Neural progenitor cell (in vitro differentiated cells): ENCODE measurements around the gene C12orf60. TPM values are rescaled to one million over a fixed set of nuclear protein-coding genes. Genes with fewer than 3 reads are reported as not detected.

Experiments used
- DNase-seq: peaks from one replicate; pipeline ENCODE4 v3.0.0-alpha.2; 2016; ENCODE audit warnings: low spot score
- H2AFZ ChIP-seq: fragments of 200-600 bp; sonication (generic); replicated peaks from 2 replicates; pipeline ENCODE4 v1.6.1; 2016; ENCODE audit warnings: antibody characterized with exemption
- H3F3A ChIP-seq: fragments of 200-600 bp; sonication (generic); 2 replicates; pipeline ENCODE4 v1.6.1; 2016; ENCODE audit warnings: antibody characterized with exemption, low read depth
- H3K27ac ChIP-seq: fragments of 200-600 bp; sonication (generic); 2 replicates; pipeline ENCODE4 v1.5.1; 2016; ENCODE audit warnings: mild to moderate bottlenecking
- H3K27me3 ChIP-seq: fragments of 200-600 bp; sonication (generic); 2 replicates; pipeline ENCODE4 v1.6.1; 2016; ENCODE audit warnings: mild to moderate bottlenecking, moderate library complexity
- H3K36me3 ChIP-seq: fragments of 200-600 bp; sonication (generic); 2 replicates; pipeline ENCODE4 v1.5.1; 2016
- H3K4me1 ChIP-seq: fragments of 200-600 bp; sonication (generic); 2 replicates; pipeline ENCODE4 v1.6.1; 2016; ENCODE audit warnings: mixed run types
- H3K4me2 ChIP-seq: fragments of 200-600 bp; sonication (generic); 2 replicates; pipeline ENCODE4 v1.6.1; 2016
- H3K4me3 ChIP-seq: fragments of 200-600 bp; sonication (generic); 2 replicates; pipeline ENCODE4 v1.5.1; 2016
- H3K79me2 ChIP-seq: fragments of 200-600 bp; sonication (generic); 2 replicates; pipeline ENCODE4 v1.6.1; 2016; ENCODE audit warnings: low read depth
- H3K9ac ChIP-seq: fragments of 200-600 bp; sonication (generic); 2 replicates; pipeline ENCODE4 v1.6.1; 2016
- H3K9me3 ChIP-seq: fragments of 200-600 bp; sonication (generic); 2 replicates; pipeline ENCODE4 v1.5.1; 2016; ENCODE audit warnings: low read depth
- H4K20me1 ChIP-seq: fragments of 200-600 bp; sonication (generic); 2 replicates; pipeline ENCODE4 v1.6.1; 2016; ENCODE audit warnings: low read depth
- H3K27ac Mint-ChIP-seq: 3 replicates; pipeline ENCODE4 v1.8.0; 2021; ENCODE audit warnings: mixed read lengths
- H3K27me3 Mint-ChIP-seq: 2 replicates; pipeline ENCODE4 v1.8.0; 2022; ENCODE audit warnings: low read depth, mild to moderate bottlenecking, inconsistent platforms, moderate library complexity, mixed read lengths; ENCODE audit not compliant: insufficient read depth
- H3K36me3 Mint-ChIP-seq: 3 replicates; pipeline ENCODE4 v1.8.0; 2021; ENCODE audit warnings: mixed read lengths
- H3K4me1 Mint-ChIP-seq: 3 replicates; pipeline ENCODE4 v1.8.0; 2021; ENCODE audit warnings: mixed read lengths
- H3K4me3 Mint-ChIP-seq: 3 replicates; pipeline ENCODE4 v1.8.0; 2021; ENCODE audit warnings: mild to moderate bottlenecking, moderate library complexity, mixed read lengths
- H3K9me3 Mint-ChIP-seq: 3 replicates; pipeline ENCODE4 v1.8.0; 2020; ENCODE audit warnings: mixed read lengths
- EZH2 ChIP-seq: fragments of 200-600 bp; sonication (generic); IDR thresholded peaks from 2 replicates; pipeline ENCODE4 v1.6.1; 2017; ENCODE audit warnings: antibody characterized with exemption, mild to moderate bottlenecking, moderate library complexity
- EZH2phosphoT487 ChIP-seq: fragments of 200-600 bp; sonication (generic); IDR thresholded peaks from 2 replicates; pipeline ENCODE4 v1.6.1; 2017; ENCODE audit warnings: antibody characterized with exemption
- total RNA-seq: library from RNA; depleted of rRNA; stranded (reverse); fragments of >200 nt; gene quantifications from 2 replicates; pipeline ENCODE4 v1.2.3, GENCODE V29; 2015; ENCODE audit warnings: low replicate concordance
- TF ChIP-seq, protein P1 (sequence below): fragments of 200-600 bp; sonication (generic); IDR thresholded peaks from 2 replicates; pipeline ENCODE4 v1.5.1; 2017; ENCODE audit warnings: antibody characterized with exemption, mild to moderate bottlenecking

C12orf60 gene
- total RNA-seq, 1 donor from 2014 or later, result 5.4 TPM

DNA sequence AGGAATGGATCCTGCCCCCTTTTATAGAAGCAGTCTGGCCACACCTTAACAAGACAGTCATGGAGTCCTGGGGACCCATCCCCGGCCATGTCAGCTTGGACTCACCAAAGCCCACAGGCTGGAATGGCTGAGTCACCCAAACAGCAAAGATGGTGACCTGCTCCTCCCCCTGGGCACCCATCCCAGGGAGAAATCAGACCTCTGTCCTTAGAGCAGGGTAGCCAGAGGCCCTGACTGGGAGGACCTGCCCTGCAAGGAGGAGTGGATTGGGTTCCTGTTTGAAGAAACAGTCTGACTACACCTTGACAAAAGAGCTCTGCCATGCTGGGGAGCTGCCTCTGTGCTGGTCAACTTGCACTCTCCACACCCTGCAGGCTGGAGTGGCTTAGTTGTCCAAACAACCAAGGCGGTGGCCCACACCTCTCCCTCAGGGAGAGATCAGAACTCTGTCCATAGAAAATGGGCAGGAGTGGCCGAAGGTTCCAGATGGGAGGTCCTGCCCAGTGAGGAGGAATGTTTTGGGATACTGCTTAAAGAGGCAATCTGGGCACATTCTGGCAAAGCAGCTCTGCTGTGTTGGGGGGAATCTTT lies 65.5 kb downstream of the C12orf60 start:
- Histone ChIP-seq H4K20me1 (no peaks in the 10 kb centered on the region), H3K27me3 (no peaks in the 10 kb centered on the region), H3F3A (no peaks in the 10 kb centered on the region), H3K36me3 (no peaks in the 10 kb centered on the region), H3K79me2 (no peaks in the 10 kb centered on the region), H3K4me3 (no peak overlapping the region), H3K4me1 (no peaks in the 10 kb centered on the region), H2AFZ (no peak overlapping the region), H3K27ac (no peak overlapping the region), H3K9me3 (no peaks in the 10 kb centered on the region), H3K4me2 (no peak overlapping the region), H3K9ac (no peak overlapping the region)
- DNase-seq, result no peak
- H3K36me3 Mint-ChIP-seq, result no peaks in the 10 kb centered on the region
- no peaks in the 10 kb centered on the region for H3K4me1 Mint-ChIP-seq
- H3K4me3 Mint-ChIP-seq, result no peak overlapping the region
- TF ChIP-seq, protein P1, sequence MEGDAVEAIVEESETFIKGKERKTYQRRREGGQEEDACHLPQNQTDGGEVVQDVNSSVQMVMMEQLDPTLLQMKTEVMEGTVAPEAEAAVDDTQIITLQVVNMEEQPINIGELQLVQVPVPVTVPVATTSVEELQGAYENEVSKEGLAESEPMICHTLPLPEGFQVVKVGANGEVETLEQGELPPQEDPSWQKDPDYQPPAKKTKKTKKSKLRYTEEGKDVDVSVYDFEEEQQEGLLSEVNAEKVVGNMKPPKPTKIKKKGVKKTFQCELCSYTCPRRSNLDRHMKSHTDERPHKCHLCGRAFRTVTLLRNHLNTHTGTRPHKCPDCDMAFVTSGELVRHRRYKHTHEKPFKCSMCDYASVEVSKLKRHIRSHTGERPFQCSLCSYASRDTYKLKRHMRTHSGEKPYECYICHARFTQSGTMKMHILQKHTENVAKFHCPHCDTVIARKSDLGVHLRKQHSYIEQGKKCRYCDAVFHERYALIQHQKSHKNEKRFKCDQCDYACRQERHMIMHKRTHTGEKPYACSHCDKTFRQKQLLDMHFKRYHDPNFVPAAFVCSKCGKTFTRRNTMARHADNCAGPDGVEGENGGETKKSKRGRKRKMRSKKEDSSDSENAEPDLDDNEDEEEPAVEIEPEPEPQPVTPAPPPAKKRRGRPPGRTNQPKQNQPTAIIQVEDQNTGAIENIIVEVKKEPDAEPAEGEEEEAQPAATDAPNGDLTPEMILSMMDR, result no peak
- no peak for TF ChIP-seq EZH2phosphoT487
- TF ChIP-seq EZH2, result no peak
- peaks cover 12% of the 10 kb centered on the region for H3K9me3 Mint-ChIP-seq
- no peak overlapping the region for H3K27ac Mint-ChIP-seq
- no peaks in the 10 kb centered on the region for H3K27me3 Mint-ChIP-seq

DNA sequence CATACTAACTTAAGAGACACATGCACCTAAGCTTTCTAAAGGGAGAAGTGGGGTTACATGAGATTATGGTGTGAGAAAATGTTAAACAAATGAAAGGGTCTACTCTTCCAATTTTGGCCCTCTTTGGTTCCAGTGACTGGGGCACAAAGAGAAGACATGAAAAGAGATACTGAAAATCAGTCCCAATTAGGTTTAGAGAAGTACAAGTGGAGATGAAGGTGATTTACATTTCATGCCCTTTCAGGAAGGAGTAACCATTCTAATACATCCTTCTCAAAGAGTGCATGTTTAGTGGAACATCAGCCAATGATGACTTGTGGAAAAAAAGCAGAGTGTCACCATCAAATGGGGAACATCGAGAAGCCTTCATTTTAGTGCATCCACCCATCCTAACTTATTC lies 67.8 kb downstream of the C12orf60 start:
- peaks cover 12% of the 10 kb centered on the region for H3K9me3 Mint-ChIP-seq
- Histone ChIP-seq H3K36me3 (no peaks in the 10 kb centered on the region), H3K79me2 (no peaks in the 10 kb centered on the region), H3F3A (no peaks in the 10 kb centered on the region), H3K27ac (no peak overlapping the region), H3K4me3 (no peak overlapping the region), H3K27me3 (no peaks in the 10 kb centered on the region), H3K4me1 (no peaks in the 10 kb centered on the region), H3K4me2 (no peak overlapping the region), H3K9me3 (no peaks in the 10 kb centered on the region), H2AFZ (no peak overlapping the region), H4K20me1 (no peaks in the 10 kb centered on the region), H3K9ac (no peak overlapping the region)
- no peak overlapping the region for H3K27ac Mint-ChIP-seq
- TF ChIP-seq EZH2, result no peak
- H3K27me3 Mint-ChIP-seq, result no peaks in the 10 kb centered on the region
- no peaks in the 10 kb centered on the region for H3K4me1 Mint-ChIP-seq
- no peaks in the 10 kb centered on the region for H3K36me3 Mint-ChIP-seq
- DNase-seq, result no peak
- no peak overlapping the region for H3K4me3 Mint-ChIP-seq

DNA sequence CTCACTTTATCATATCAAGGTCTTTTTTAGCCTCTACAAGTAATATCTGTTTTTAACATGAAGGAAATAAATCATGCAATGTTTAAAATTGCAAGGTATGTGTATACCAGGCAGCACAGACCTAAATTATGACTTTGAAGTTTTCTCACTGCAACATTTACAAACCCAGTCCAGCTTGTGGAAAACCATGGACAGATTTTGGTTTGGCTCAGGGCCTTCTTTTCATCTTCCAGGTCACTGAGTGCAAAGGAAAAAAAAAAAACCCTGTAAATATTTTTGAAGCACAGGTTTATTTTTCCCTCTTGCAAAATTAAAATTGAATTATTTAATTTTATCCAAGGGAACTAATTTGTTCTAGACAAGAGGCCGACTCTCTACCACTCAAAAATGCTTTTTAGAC lies 68.4 kb downstream of the C12orf60 start:
- Histone ChIP-seq H2AFZ (no peak overlapping the region), H3K9ac (no peak overlapping the region), H3K27ac (no peak overlapping the region), H3F3A (no peaks in the 10 kb centered on the region), H3K36me3 (no peaks in the 10 kb centered on the region), H3K4me2 (no peak overlapping the region), H3K79me2 (no peaks in the 10 kb centered on the region), H3K4me1 (no peaks in the 10 kb centered on the region), H3K4me3 (no peak overlapping the region), H3K9me3 (no peaks in the 10 kb centered on the region), H4K20me1 (no peaks in the 10 kb centered on the region), H3K27me3 (no peaks in the 10 kb centered on the region)
- Mint-ChIP-seq H3K9me3 (peaks cover 12% of the 10 kb centered on the region), H3K4me1 (no peaks in the 10 kb centered on the region), H3K27ac (no peak overlapping the region), H3K4me3 (no peak overlapping the region), H3K36me3 (no peaks in the 10 kb centered on the region), H3K27me3 (no peaks in the 10 kb centered on the region)
- DNase-seq, result no peak
- TF ChIP-seq, protein P1, result no peak
- TF ChIP-seq EZH2, result no peak
- TF ChIP-seq EZH2phosphoT487, result no peak

DNA sequence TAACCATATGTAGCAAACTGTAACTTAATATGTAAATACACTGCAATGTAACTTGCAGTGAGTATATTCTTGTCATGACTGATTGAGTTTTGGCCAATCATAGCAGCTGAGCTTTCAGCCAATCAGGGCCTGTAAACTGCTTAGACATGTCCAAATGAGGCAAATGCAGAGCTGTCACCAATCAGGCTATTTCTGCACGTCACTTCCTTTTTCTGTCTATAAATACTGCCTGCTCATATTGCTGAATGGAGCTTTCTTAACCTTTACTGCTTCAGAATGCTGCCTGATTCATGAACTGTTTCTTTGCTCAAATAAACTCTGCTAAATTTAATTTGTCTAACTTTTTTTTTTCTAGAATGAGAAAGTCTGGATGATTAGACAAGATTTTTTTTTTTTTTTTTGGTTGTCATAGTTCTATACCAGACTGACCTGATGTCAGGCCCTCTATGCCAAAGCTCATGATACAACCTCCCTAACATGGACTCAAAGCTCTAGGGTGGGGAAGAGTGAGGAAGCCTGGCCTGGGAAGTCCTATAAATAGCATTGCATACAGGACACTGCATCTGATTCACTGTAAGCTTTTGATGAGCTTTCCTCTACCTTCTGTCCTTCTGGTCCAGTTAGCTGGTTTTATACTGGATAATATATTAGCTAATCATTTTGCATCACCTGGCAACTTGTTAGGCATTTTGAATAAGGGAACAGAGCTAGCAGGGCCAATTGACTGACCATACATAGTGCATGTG lies 70.1 kb downstream of the C12orf60 start:
- Histone ChIP-seq H3F3A (no peaks in the 10 kb centered on the region), H3K79me2 (no peaks in the 10 kb centered on the region), H3K4me1 (no peaks in the 10 kb centered on the region), H3K4me2 (no peak overlapping the region), H2AFZ (no peak overlapping the region), H3K4me3 (no peak overlapping the region), H3K36me3 (no peaks in the 10 kb centered on the region), H3K9ac (no peak overlapping the region), H3K27me3 (no peaks in the 10 kb centered on the region), H3K9me3 (no peaks in the 10 kb centered on the region), H3K27ac (no peak overlapping the region), H4K20me1 (no peaks in the 10 kb centered on the region)
- no peak for DNase-seq
- TF ChIP-seq EZH2 (no peak), EZH2phosphoT487 (no peak)
- TF ChIP-seq, protein P1, result no peak
- Mint-ChIP-seq H3K4me3 (no peak overlapping the region), H3K27me3 (no peaks in the 10 kb centered on the region), H3K9me3 (no peaks in the 10 kb centered on the region), H3K36me3 (no peaks in the 10 kb centered on the region), H3K27ac (no peak overlapping the region), H3K4me1 (no peaks in the 10 kb centered on the region)
